ENCODE data around the gene GABRD.

The GABRD gene

GRCh38 chr1:2014741-2015735 is 4.1 kb upstream of the GABRD start:
- no peak for DNase-seq (ENCODE audit: low read depth in 1 of 2, low spot score in 1 of 2)

- no peak for DNase-seq (ENCODE audit: low read depth in 1 of 2, low spot score in 1 of 2)
These were observed 3.0 kb upstream of the GABRD start for GRCh38 chr1:2016123-2016522.

GRCh38 chr1:2018217-2019171 is 651 bp upstream of the GABRD start:
- no peak for DNase-seq (ENCODE audit: low read depth in 1 of 2, low spot score in 1 of 2)

GRCh38 chr1:2019571-2020309 is 595 bp downstream of the GABRD start:
- DNase-seq (ENCODE audit: low read depth in 1 of 2, low spot score in 1 of 2) = no peak

GRCh38 chr1:2020310-2020655 is 1.1 kb downstream of the GABRD start:
- DNase-seq (ENCODE audit: low read depth in 1 of 2, low spot score in 1 of 2) = no peak

- DNase-seq (ENCODE audit: low read depth in 1 of 2, low spot score in 1 of 2) = no peak
These were observed 2.4 kb downstream of the GABRD start for GRCh38 chr1:2021550-2021949.

- DNase-seq (ENCODE audit: low read depth in 1 of 2, low spot score in 1 of 2) = no peak
These were observed 3.1 kb downstream of the GABRD start for GRCh38 chr1:2022063-2022770.

GRCh38 chr1:2023187-2023586 is 4.0 kb downstream of the GABRD start:
- no peak for DNase-seq (ENCODE audit: low read depth in 1 of 2, low spot score in 1 of 2)

- DNase-seq (ENCODE audit: low read depth in 1 of 2, low spot score in 1 of 2) = no peak
These were observed 5.3 kb downstream of the GABRD start for GRCh38 chr1:2024451-2024850.

- DNase-seq (ENCODE audit: low read depth in 1 of 2, low spot score in 1 of 2) = no peak
These were observed 5.7 kb downstream of the GABRD start for GRCh38 chr1:2024887-2025286.

- DNase-seq (ENCODE audit: low read depth in 1 of 2, low spot score in 1 of 2) = no peak
These were observed 6.4 kb downstream of the GABRD start for GRCh38 chr1:2025491-2025981.

- no peak for DNase-seq (ENCODE audit: low read depth in 1 of 2, low spot score in 1 of 2)
These were observed 8.9 kb downstream of the GABRD start for GRCh38 chr1:2027961-2028583.

GRCh38 chr1:2028870-2029560 is 9.9 kb downstream of the GABRD start:
- DNase-seq (ENCODE audit: low read depth in 1 of 2, low spot score in 1 of 2) = no peak

- DNase-seq (ENCODE audit: low read depth in 1 of 2, low spot score in 1 of 2) = no peak
These were observed 10.4 kb downstream of the GABRD start for GRCh38 chr1:2029561-2029960.

GRCh38 chr1:2030076-2030871 is 11.1 kb downstream of the GABRD start:
- no peak for DNase-seq (ENCODE audit: low read depth in 1 of 2, low spot score in 1 of 2)

GRCh38 chr1:2031546-2032540 is 12.7 kb downstream of the GABRD start:
- DNase-seq (ENCODE audit: low read depth in 1 of 2, low spot score in 1 of 2) = no peak

- DNase-seq (ENCODE audit: low read depth in 1 of 2, low spot score in 1 of 2) = no peak
These were observed 13.6 kb downstream of the GABRD start for GRCh38 chr1:2032737-2033136.
